ENCODE data around the gene RAD51B.

Gene RAD51B

DNA sequence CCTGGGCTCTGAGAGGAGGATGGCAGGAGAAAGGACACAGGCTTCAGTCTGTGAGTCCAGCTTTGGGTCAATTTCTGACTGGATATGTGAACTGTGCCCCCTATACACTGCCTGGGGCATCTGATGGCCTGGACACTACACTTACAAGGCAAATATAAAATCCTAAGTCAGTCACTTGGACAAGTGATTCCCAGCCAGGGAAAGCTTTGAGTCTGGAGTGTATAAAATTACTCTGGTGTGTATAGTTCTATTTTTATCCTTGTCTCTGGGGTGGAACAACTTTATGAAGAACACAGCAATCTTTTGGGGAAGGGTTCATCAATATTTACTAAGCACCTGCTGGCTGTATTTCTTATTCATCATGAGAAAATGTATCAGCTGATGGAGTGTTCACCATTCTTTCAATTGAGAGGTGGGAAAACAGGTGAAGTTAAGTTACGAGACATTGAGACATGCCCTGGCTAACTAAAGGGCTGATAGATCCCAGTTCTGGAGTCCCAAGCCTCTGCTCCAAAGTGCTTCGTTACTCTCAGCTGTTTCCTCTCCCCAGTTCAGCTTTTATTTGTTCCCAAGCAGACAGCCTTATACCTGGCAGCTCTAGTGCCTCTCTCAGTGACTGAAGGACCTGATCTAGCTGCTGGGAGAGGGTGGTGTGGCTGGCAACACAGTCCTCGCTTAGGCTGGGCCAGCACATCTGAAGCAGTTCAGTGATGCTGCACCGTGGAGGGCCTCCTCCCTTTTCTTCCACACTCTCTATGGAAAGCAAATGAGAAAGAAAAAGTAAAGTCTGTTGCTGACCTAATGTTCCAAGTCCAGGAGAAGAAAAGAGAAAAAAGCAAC lies 34.1 kb upstream of the RAD51B start:
- TF ChIP-seq, protein P1, sequence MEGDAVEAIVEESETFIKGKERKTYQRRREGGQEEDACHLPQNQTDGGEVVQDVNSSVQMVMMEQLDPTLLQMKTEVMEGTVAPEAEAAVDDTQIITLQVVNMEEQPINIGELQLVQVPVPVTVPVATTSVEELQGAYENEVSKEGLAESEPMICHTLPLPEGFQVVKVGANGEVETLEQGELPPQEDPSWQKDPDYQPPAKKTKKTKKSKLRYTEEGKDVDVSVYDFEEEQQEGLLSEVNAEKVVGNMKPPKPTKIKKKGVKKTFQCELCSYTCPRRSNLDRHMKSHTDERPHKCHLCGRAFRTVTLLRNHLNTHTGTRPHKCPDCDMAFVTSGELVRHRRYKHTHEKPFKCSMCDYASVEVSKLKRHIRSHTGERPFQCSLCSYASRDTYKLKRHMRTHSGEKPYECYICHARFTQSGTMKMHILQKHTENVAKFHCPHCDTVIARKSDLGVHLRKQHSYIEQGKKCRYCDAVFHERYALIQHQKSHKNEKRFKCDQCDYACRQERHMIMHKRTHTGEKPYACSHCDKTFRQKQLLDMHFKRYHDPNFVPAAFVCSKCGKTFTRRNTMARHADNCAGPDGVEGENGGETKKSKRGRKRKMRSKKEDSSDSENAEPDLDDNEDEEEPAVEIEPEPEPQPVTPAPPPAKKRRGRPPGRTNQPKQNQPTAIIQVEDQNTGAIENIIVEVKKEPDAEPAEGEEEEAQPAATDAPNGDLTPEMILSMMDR (IDR thresholded peaks at IDR 0.05; ENCODE audit: insufficient read depth, low read depth, low read length, missing control alignments) = no peak
- no peak overlapping the region for H3K4me3 ChIP-seq (ENCODE audit: low read depth, low read length)
- no peak for DNase-seq (ENCODE audit: low read depth)

DNA sequence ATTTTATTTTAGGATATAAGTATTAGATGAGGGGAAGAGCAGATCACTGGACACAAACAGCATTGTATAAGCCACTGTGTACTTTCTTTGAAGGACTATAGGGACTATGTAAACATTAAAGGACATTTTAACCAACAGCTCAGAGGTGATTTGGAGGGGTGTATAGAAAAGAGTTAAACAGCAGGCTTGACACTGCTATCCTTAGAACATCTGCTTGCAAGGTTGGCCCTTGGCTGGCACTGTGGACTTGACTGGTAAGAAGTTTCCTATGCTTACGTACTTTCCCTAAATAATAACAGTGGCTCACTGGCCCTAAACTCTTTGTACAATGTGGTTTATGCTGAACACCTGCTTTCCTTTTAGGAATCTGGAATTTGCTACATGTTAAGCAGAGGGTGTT lies 31.9 kb upstream of the RAD51B start:
- TF ChIP-seq, protein P1 (IDR thresholded peaks at IDR 0.05; ENCODE audit: insufficient read depth, low read depth, low read length, missing control alignments) = no peak
- no peak for DNase-seq (ENCODE audit: low read depth)
- no peak overlapping the region for H3K4me3 ChIP-seq (ENCODE audit: low read depth, low read length)

DNA sequence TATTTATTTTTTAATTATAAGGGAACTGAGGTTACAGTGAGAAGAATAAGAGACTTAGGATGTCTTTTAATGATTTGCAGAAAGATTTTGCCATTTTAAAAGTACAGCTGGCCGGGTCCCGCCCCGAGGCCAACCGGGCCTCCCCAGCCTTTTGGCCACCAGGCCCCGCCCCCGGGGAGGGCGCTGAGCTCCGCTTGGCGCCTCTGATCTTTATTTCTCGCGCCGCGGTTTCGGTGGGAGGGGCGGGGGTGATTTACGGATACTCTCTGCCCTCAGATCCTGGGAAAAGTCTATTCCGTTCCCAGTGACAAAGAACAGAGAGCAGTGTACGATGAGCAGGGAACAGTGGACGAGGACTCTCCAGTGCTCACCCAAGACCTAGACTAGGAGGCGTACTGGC lies 20.8 kb upstream of the RAD51B start:
- TF ChIP-seq, protein P1 (IDR thresholded peaks at IDR 0.05; ENCODE audit: insufficient read depth, low read depth, low read length, missing control alignments) = no peak
- no peak for DNase-seq (ENCODE audit: low read depth)

DNA sequence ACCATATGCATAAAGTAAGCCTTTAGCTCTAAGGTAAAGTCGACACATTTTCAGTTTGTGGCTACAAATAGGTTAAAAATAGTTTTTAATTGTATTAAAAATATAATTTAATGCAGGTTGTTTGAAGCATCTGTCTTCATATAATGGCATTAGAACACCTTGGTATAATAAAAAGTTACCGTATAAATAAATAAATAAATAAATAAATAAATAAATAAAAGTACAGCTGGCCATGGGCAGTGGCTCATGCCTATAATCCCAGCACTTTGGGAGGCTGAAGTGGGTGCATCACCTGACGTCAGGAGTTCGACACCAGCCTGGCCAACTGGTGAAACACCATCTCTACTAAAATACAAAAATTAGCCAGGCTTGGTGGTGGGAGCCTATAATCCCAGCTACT lies 18.8 kb upstream of the RAD51B start:
- no peak for DNase-seq (ENCODE audit: low read depth)
- H3K4me3 ChIP-seq (ENCODE audit: low read depth, low read length) = no peak overlapping the region
- TF ChIP-seq, protein P1 (IDR thresholded peaks at IDR 0.05; ENCODE audit: insufficient read depth, low read depth, low read length, missing control alignments) = no peak

More for the DNA sequence above, 20.8 kb upstream of the RAD51B start:
- no peak overlapping the region for H3K4me3 ChIP-seq (ENCODE audit: low read depth, low read length)

DNA sequence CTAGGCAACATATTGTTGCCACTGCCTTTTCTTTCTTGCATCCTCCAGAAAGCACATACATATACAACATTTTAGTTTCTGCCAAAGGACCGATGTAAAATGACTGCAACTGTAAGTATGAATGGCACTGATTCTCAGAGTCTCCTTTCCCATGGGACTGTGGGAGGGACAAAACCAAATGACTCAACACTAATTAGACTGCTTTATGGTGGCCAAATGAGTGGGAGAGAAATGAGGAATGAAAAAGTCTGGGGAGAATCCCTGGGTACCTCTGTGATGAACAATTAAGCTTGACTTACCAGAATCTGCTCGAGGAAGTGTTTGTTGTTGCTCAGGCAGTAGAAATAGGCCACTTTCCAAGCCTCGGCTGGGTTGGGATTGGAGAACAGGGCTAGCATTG lies 13.3 kb upstream of the RAD51B start:
- no peak for DNase-seq (ENCODE audit: low read depth)
- TF ChIP-seq, protein P1 (IDR thresholded peaks at IDR 0.05; ENCODE audit: insufficient read depth, low read depth, low read length, missing control alignments) = no peak

DNA sequence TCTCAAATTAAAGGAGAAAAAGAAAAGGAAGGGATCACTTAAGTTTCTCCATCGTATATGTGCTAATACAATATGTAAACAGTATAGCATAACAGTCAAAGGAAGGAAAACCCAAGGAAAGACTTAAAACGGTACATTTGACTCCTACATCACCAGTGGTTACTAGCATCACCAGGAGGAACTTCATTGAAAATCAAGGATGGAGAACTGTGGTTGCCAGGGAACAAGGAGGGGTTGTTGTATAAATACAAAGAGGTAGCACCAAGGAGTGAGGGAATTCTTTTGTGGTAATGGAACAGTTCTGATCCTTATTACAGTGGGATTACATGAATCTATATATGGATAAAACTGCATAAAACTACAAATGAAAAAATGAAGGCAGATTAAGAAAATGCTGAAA lies 4.8 kb upstream of the RAD51B start:
- no peak for DNase-seq (ENCODE audit: low read depth)
- TF ChIP-seq, protein P1 (IDR thresholded peaks at IDR 0.05; ENCODE audit: insufficient read depth, low read depth, low read length, missing control alignments) = no peak
- H3K4me3 ChIP-seq (ENCODE audit: low read depth, low read length) = no peak overlapping the region; the same call in 1 of the 2 replicates

More for the DNA sequence above, 13.3 kb upstream of the RAD51B start:
- H3K4me3 ChIP-seq (ENCODE audit: low read depth, low read length) = no peak overlapping the region

All from GM12865 (cell line).